ENCODE results near the gene TAF4. TPM values are rescaled to one million over a fixed set of nuclear protein-coding genes. Genes with fewer than 3 reads are reported as not detected.

The TAF4 gene
- total RNA-seq, 1 experiment from 2014 or later = 94.9 TPM

- H3K4me1 Mint-ChIP-seq (ENCODE audit: low read depth, unreplicated experiment) = no peaks in the 10 kb centered on the region
- no peak overlapping the region for H3K27ac Mint-ChIP-seq (ENCODE audit: unreplicated experiment)
- CTCF ChIA-PET = no interaction called here
- H3K4me1 ChIP-seq = peaks cover 6% of the 10 kb centered on the region; the same call in 1 of the 2 replicates
- POLR2A ChIA-PET = no interaction called here
- no peaks in the 10 kb centered on the region for H3K9me3 ChIP-seq
- TF ChIP-seq, protein P1, sequence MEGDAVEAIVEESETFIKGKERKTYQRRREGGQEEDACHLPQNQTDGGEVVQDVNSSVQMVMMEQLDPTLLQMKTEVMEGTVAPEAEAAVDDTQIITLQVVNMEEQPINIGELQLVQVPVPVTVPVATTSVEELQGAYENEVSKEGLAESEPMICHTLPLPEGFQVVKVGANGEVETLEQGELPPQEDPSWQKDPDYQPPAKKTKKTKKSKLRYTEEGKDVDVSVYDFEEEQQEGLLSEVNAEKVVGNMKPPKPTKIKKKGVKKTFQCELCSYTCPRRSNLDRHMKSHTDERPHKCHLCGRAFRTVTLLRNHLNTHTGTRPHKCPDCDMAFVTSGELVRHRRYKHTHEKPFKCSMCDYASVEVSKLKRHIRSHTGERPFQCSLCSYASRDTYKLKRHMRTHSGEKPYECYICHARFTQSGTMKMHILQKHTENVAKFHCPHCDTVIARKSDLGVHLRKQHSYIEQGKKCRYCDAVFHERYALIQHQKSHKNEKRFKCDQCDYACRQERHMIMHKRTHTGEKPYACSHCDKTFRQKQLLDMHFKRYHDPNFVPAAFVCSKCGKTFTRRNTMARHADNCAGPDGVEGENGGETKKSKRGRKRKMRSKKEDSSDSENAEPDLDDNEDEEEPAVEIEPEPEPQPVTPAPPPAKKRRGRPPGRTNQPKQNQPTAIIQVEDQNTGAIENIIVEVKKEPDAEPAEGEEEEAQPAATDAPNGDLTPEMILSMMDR (IDR thresholded peaks at IDR 0.05; ENCODE audit: insufficient read depth in 1 of 2, low read depth in 1 of 2, low read length in 1 of 2, severe bottlenecking in 1 of 2, unreplicated experiment in 1 of 2) = no peak
- H3K27me3 ChIP-seq (replicated peaks; ENCODE audit: control insufficient read depth, insufficient read depth, low read length) = no peaks in the 10 kb centered on the region
- intact Hi-C loops (cut with micrococcal nuclease; ENCODE audit: unreplicated experiment) = no loop called here
- no peaks in the 10 kb centered on the region for H3K9me3 Mint-ChIP-seq (ENCODE audit: unreplicated experiment)
- no TSS peak for BruUV-seq (replicated peaks)
- no peak overlapping the region for H3K4me3 Mint-ChIP-seq (ENCODE audit: unreplicated experiment)
- H3K36me3 ChIP-seq (ENCODE audit: control insufficient read depth, insufficient read depth, low read length) = peaks cover 14% of the 10 kb centered on the region
- peaks cover 97% of the 10 kb centered on the region for H3K36me3 Mint-ChIP-seq (ENCODE audit: insufficient read depth, unreplicated experiment)
- H3K27me3 Mint-ChIP-seq (ENCODE audit: insufficient read depth, unreplicated experiment) = no peaks in the 10 kb centered on the region
- no peak overlapping the region for H3K4me3 ChIP-seq (ENCODE audit: low read depth, low read length)
- DNase-seq = no peak
Observed at GRCh38 chr20:62006482-62006881, 59.2 kb downstream of the TAF4 start.

DNA sequence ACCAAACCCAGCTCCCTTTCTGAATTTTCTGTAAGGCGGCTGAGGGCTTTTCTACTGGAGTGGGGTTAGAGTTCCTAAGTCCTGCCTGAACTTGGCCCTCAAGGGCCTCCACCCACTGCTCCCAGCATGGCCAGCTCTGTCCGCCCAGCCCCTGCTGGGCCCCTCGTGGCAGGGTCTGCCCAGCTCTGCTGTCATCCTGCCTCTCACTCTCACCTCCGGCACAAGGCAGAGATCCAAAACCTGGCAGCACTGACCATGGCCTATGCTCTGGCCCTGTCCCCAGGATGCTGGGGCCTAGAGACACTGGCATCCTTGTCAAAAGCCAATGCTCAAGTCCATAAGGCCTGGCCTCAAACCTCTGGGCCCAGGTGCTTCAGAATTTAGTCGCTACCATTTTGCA lies 61.1 kb downstream of the TAF4 start:
- H3K4me3 ChIP-seq (ENCODE audit: low read depth, low read length) = no peak overlapping the region
- no peaks in the 10 kb centered on the region for H3K9me3 Mint-ChIP-seq (ENCODE audit: unreplicated experiment)
- no peak overlapping the region for H3K4me3 Mint-ChIP-seq (ENCODE audit: unreplicated experiment)
- no peak overlapping the region for H3K27ac Mint-ChIP-seq (ENCODE audit: unreplicated experiment)
- no peaks in the 10 kb centered on the region for H3K4me1 Mint-ChIP-seq (ENCODE audit: low read depth, unreplicated experiment)
- TF ChIP-seq, protein P1 (IDR thresholded peaks at IDR 0.05; ENCODE audit: insufficient read depth in 1 of 2, low read depth in 1 of 2, low read length in 1 of 2, severe bottlenecking in 1 of 2, unreplicated experiment in 1 of 2) = no peak
- CTCF ChIA-PET = no interaction called here
- no peaks in the 10 kb centered on the region for H3K27me3 ChIP-seq (replicated peaks; ENCODE audit: control insufficient read depth, insufficient read depth, low read length)
- BruUV-seq (replicated peaks) = no TSS peak
- H3K27me3 Mint-ChIP-seq (ENCODE audit: insufficient read depth, unreplicated experiment) = no peaks in the 10 kb centered on the region
- peaks cover 98% of the 10 kb centered on the region for H3K36me3 Mint-ChIP-seq (ENCODE audit: insufficient read depth, unreplicated experiment)
- DNase-seq = no peak
- intact Hi-C loops (cut with micrococcal nuclease; ENCODE audit: unreplicated experiment) = no loop called here
- peaks cover 14% of the 10 kb centered on the region for H3K36me3 ChIP-seq (ENCODE audit: control insufficient read depth, insufficient read depth, low read length)
- peaks cover 6% of the 10 kb centered on the region; the same call in 1 of the 2 replicates for H3K4me1 ChIP-seq
- POLR2A ChIA-PET = interaction anchor here (0.6 kb wide), 1 partner anchor 908 kb away, joined by 3 read pairs; no protein-coding TSS in a partner anchor
- no peaks in the 10 kb centered on the region for H3K9me3 ChIP-seq

- Histone ChIP-seq H3K27me3 (replicated peaks; ENCODE audit: control insufficient read depth, insufficient read depth, low read length) (no peaks in the 10 kb centered on the region), H3K36me3 (ENCODE audit: control insufficient read depth, insufficient read depth, low read length) (peaks cover 16% of the 10 kb centered on the region), H3K4me1 (peaks cover 6% of the 10 kb centered on the region; the same call in 1 of the 2 replicates), H3K4me3 (ENCODE audit: low read depth, low read length) (no peak overlapping the region), H3K9me3 (no peaks in the 10 kb centered on the region)
- no peak overlapping the region for H3K27ac Mint-ChIP-seq (ENCODE audit: unreplicated experiment)
- TF ChIP-seq, protein P1 (IDR thresholded peaks at IDR 0.05; ENCODE audit: insufficient read depth in 1 of 2, low read depth in 1 of 2, low read length in 1 of 2, severe bottlenecking in 1 of 2, unreplicated experiment in 1 of 2) = no peak
- ChIA-PET POLR2A (interaction anchor here (0.6 kb wide), 1 partner anchor 909 kb away, joined by 3 read pairs; no protein-coding TSS in a partner anchor), CTCF (no interaction called here)
- BruUV-seq (replicated peaks) = no TSS peak
- no peaks in the 10 kb centered on the region for H3K27me3 Mint-ChIP-seq (ENCODE audit: insufficient read depth, unreplicated experiment)
- no peaks in the 10 kb centered on the region for H3K9me3 Mint-ChIP-seq (ENCODE audit: unreplicated experiment)
- H3K36me3 Mint-ChIP-seq (ENCODE audit: insufficient read depth, unreplicated experiment) = peaks cover 97% of the 10 kb centered on the region
- DNase-seq = no peak
- H3K4me1 Mint-ChIP-seq (ENCODE audit: low read depth, unreplicated experiment) = no peaks in the 10 kb centered on the region
- intact Hi-C loops (cut with micrococcal nuclease; ENCODE audit: unreplicated experiment) = no loop called here
- no peak overlapping the region for H3K4me3 Mint-ChIP-seq (ENCODE audit: unreplicated experiment)
Observed at GRCh38 chr20:62003567-62004405, 61.9 kb downstream of the TAF4 start.
